HEK293 (cell line): ENCODE measurements around the gene XIRP2.

Experiments used
- ATF2 ChIP-seq: fragments of 450-650 bp; formaldehyde crosslinking; IDR thresholded peaks from 2 replicates; pipeline ENCODE4 v1.5.1; 2016; ENCODE audit warnings: missing biosample characterization, missing genetic modification characterization, low read depth
- CTCF ChIP-seq: fragments of 450-650 bp; formaldehyde crosslinking; IDR thresholded peaks from 2 replicates; pipeline ENCODE4 v1.5.1; 2016; ENCODE audit warnings: missing biosample characterization, missing genetic modification characterization
- ELK4 ChIP-seq: IDR thresholded peaks from 2 replicates; pipeline ENCODE4 v1.6.1; 2011; ENCODE audit warnings: mild to moderate bottlenecking, low read depth, low read length, borderline replicate concordance
- PRDM10 ChIP-seq: fragments of 450-650 bp; formaldehyde crosslinking; IDR thresholded peaks from 2 replicates; pipeline ENCODE4 v1.5.1; 2016; ENCODE audit warnings: missing biosample characterization, missing genetic modification characterization
- PRDM6 ChIP-seq: fragments of 450-650 bp; formaldehyde crosslinking; IDR thresholded peaks from 2 replicates; pipeline ENCODE4 v1.5.1; 2017; ENCODE audit warnings: missing biosample characterization, missing genetic modification characterization
- REST ChIP-seq: fragments of 450-650 bp; formaldehyde crosslinking; IDR thresholded peaks from 2 replicates; pipeline ENCODE4 v1.5.1; 2016; ENCODE audit warnings: missing biosample characterization, missing genetic modification characterization
- ZBTB1 ChIP-seq: fragments of 450-650 bp; formaldehyde crosslinking; IDR thresholded peaks from 2 replicates; pipeline ENCODE4 v1.5.1; 2016; ENCODE audit warnings: missing biosample characterization, missing genetic modification characterization
- ZNF274 ChIP-seq, 2 experiments: fragments of 200-500 bp in 1 of 2; fragments of 450-650 bp in 1 of 2; sonication (Bioruptor generic) in 1 of 2; formaldehyde crosslinking in 1 of 2; IDR thresholded peaks; 2 replicates each; pipeline versions ENCODE4 v1.5.1 to v1.6.1; 2014 to 2016; ENCODE audit warnings: borderline replicate concordance in 1 of 2, inconsistent platforms in 1 of 2, low read length in 1 of 2, missing biosample characterization in 1 of 2, missing genetic modification characterization in 1 of 2
- ZNF302 ChIP-seq: fragments of 450-650 bp; formaldehyde crosslinking; IDR thresholded peaks from 2 replicates; pipeline ENCODE4 v1.5.1; 2016; ENCODE audit warnings: missing biosample characterization, missing genetic modification characterization, low read depth
- ZNF510 ChIP-seq: fragments of 450-650 bp; formaldehyde crosslinking; IDR thresholded peaks from 2 replicates; pipeline ENCODE4 v1.5.1; 2018; ENCODE audit warnings: mild to moderate bottlenecking, missing genetic modification characterization, missing biosample characterization; ENCODE audit not compliant: insufficient replicate concordance
- ZNF580 ChIP-seq: fragments of 450-650 bp; formaldehyde crosslinking; IDR thresholded peaks from 2 replicates; pipeline ENCODE4 v1.5.1; 2016; ENCODE audit warnings: missing biosample characterization, missing genetic modification characterization
- ZNF639 ChIP-seq: fragments of 450-650 bp; formaldehyde crosslinking; IDR thresholded peaks from 2 replicates; pipeline ENCODE4 v1.5.1; 2016; ENCODE audit warnings: missing biosample characterization, missing genetic modification characterization
- ZNF777 ChIP-seq: fragments of 450-650 bp; formaldehyde crosslinking; IDR thresholded peaks from 2 replicates; pipeline ENCODE4 v1.5.1; 2017; ENCODE audit warnings: missing biosample characterization, missing genetic modification characterization, borderline replicate concordance

GRCh38 chr2:167059173-167059572 is 170.9 kb downstream of the XIRP2 start:
- TF ChIP-seq CTCF (tag by site-specific recombination) (no peak), ZBTB1 (tag by site-specific recombination) (no peak), ZNF302 (no peak), ZNF639 (tag by site-specific recombination) (no peak), ELK4 (no peak), ZNF777 (tag by site-specific recombination) (no peak), REST (tag by site-specific recombination) (no peak), ZNF274 (IDR thresholded peaks at IDR 0.05; ENCODE audit: low read length) (no peak), ZNF274 (tag by site-specific recombination; IDR thresholded peaks at IDR 0.05; ENCODE audit: borderline replicate concordance) (no peak), ZNF580 (tag by site-specific recombination) (no peak), ZNF510 (tag by site-specific recombination) (no peak), PRDM10 (tag by site-specific recombination) (no peak), ATF2 (tag by site-specific recombination) (no peak), PRDM6 (no peak)
